HUES48 (cell line): Measurements from ENCODE around the gene OTOS.

Experiments used
- H3K27ac ChIP-seq: one replicate; pipeline ENCODE4 v1.7.0; 2013; ENCODE audit warnings: low read depth, low read length, inconsistent platforms
- H3K27me3 ChIP-seq: 2 replicates; pipeline ENCODE4 v1.6.1; 2013; ENCODE audit warnings: mild to moderate bottlenecking, low read length; ENCODE audit not compliant: control insufficient read depth, insufficient read depth
- H3K36me3 ChIP-seq: 2 replicates; pipeline ENCODE4 v1.6.1; 2013; ENCODE audit warnings: low read length; ENCODE audit not compliant: control insufficient read depth, insufficient read depth
- H3K4me1 ChIP-seq: 2 replicates; pipeline ENCODE4 v1.6.1; 2013; ENCODE audit warnings: mild to moderate bottlenecking, low read length; ENCODE audit not compliant: control insufficient read depth, insufficient read depth
- H3K4me3 ChIP-seq: 2 replicates; pipeline ENCODE4 v1.5.1; 2013; ENCODE audit warnings: mild to moderate bottlenecking, low read depth, low read length
- H3K9ac ChIP-seq: 2 replicates; pipeline ENCODE4 v1.6.1; 2013; ENCODE audit warnings: mild to moderate bottlenecking, low read depth, low read length, moderate library complexity
- H3K9me3 ChIP-seq: 2 replicates; pipeline ENCODE4 v1.6.1; 2013; ENCODE audit warnings: low read length; ENCODE audit not compliant: control insufficient read depth, insufficient read depth

Gene OTOS

DNA sequence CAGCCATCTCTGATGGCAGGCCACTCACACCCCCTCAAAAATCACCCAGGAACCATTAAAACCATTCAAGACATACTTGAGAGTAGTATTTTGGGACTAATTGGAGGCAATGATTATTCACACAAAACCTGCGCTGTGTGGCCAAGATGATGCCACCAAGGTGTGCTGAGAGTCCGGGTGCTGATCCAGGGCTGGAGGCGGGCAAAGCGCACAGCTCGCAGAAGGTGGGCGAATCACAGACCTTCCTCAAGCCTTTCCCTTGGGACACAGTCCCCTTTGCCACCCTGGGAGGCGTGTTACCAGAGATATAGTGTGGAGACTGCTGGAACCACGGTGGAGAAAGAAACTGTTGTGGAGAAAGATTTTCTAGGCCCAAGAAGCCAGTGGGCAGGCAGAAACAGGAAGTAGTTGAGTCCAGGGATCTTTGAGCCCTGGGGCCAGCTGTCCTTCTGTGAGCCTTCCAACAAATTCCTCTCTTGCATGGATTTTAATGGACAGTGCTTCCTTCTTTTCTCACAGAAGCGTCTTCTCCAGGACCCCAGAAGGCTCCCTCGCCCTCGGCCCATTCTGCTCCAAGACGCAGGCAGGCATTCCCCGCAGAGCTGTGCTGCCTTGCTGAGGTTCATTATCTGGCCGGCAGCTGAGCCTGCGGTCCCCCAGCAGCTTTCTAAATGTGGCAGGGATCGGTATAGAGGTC lies 12.4 kb downstream of the OTOS start:
- Histone ChIP-seq H3K9me3 (no peaks in the 10 kb centered on the region), H3K4me3 (no peak overlapping the region), H3K36me3 (peaks cover 68% of the 10 kb centered on the region), H3K27ac (no peak overlapping the region), H3K4me1 (no peaks in the 10 kb centered on the region), H3K9ac (no peak overlapping the region), H3K27me3 (no peaks in the 10 kb centered on the region)

DNA sequence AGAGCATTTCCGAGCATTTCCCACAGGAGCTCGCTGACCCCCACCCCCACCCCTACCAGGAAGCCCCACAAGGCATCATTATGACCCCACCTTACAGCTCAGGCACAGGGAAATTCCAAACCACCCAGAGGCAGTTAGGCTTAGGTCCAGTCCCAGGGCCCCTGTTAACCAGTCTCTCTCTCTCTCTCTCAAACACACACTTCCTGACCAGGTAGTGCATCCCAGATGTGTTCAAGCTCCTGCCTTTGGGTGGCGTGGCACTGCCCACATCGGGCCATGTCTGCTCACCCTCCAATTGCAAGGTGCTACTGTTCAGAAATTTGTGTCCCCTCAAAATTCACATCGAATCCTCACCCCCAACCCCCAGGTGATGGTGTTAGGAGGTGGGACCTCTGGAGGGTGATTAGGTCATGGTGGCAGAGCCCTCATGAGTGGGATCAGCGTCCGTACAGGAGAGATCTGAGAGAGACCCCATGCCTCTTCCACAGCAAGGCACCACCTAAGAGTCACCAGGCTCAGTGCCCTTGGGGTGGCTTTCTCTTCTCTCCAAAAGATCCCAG lies 13.2 kb downstream of the OTOS start:
- peaks cover 60% of the 10 kb centered on the region for H3K36me3 ChIP-seq
- H3K9me3 ChIP-seq = no peaks in the 10 kb centered on the region
- no peaks in the 10 kb centered on the region for H3K4me1 ChIP-seq
- no peak overlapping the region for H3K4me3 ChIP-seq
- H3K27me3 ChIP-seq = no peaks in the 10 kb centered on the region
- no peak overlapping the region for H3K9ac ChIP-seq
- H3K27ac ChIP-seq = no peak overlapping the region

DNA sequence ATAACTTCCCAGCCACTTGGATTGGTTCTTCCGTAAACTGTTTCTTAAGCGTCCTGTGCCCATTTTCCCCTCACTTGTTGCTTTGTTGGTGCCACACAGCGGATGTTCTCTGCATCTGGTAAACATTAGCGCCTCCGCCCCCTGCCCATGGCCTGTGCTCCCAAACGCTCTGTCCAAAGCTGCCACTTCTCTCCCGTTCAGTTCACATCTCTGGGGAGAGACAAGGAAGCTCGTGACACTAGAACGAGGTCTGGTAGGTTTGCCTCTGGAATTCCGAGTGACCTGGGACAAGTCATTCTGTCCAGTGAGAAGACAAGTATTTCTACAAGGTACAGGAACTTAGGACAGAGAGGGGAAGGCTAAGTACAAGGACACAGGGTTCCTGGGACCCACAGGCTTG lies 13.7 kb downstream of the OTOS start:
- Histone ChIP-seq H3K9me3 (no peaks in the 10 kb centered on the region), H3K4me3 (no peak overlapping the region), H3K36me3 (peaks cover 55% of the 10 kb centered on the region), H3K4me1 (no peaks in the 10 kb centered on the region), H3K27ac (no peak overlapping the region), H3K9ac (no peak overlapping the region), H3K27me3 (no peaks in the 10 kb centered on the region)

DNA sequence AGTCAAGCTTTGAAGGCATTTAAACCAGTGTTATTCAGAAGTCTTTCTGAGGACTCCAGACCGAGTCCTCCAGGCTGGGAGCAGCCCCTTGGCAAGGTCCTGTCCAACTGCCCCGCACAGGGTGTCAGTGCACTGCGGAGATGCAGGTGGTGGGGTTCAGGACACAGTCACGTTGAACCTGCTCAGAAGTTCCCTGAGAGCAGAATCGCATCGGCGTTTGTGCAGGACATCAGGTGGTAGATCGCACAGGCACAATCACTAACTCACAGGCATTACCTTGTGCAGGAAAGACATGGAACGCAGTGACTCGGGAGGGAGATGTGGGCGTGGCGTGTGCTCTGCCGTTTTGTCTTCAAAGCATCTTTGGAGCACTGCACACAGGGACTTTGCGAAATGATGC lies 14.7 kb downstream of the OTOS start:
- H3K36me3 ChIP-seq = peaks cover 45% of the 10 kb centered on the region

DNA sequence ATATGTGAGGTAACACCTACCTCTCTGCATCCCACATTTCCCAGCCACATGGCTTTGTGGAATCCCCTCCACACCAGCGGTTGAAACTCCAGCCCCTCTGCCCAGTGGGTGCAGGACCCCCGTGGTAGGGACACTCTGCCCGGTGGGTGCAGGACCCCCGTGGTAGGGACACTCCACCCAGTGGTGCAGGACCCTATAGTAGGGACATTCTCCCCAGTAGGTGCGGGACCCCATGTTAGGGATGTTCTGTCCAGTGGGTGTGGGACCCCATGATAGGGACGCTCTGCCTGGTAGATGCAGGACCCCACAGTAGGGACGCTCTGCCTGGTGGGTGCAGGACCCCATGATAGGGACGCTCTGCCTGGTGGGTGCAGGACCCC lies 15.8 kb downstream of the OTOS start:
- H3K4me1 ChIP-seq = no peaks in the 10 kb centered on the region
- no peak overlapping the region for H3K27ac ChIP-seq
- peaks cover 34% of the 10 kb centered on the region for H3K36me3 ChIP-seq
- no peak overlapping the region for H3K4me3 ChIP-seq
- no peaks in the 10 kb centered on the region for H3K9me3 ChIP-seq
- no peak overlapping the region for H3K9ac ChIP-seq
- H3K27me3 ChIP-seq = no peaks in the 10 kb centered on the region

More for the DNA sequence above, 14.7 kb downstream of the OTOS start:
- no peak overlapping the region for H3K27ac ChIP-seq
- no peak overlapping the region for H3K4me3 ChIP-seq
- no peaks in the 10 kb centered on the region for H3K27me3 ChIP-seq
- no peaks in the 10 kb centered on the region for H3K9me3 ChIP-seq
- H3K9ac ChIP-seq = no peak overlapping the region
- H3K4me1 ChIP-seq = no peaks in the 10 kb centered on the region

DNA sequence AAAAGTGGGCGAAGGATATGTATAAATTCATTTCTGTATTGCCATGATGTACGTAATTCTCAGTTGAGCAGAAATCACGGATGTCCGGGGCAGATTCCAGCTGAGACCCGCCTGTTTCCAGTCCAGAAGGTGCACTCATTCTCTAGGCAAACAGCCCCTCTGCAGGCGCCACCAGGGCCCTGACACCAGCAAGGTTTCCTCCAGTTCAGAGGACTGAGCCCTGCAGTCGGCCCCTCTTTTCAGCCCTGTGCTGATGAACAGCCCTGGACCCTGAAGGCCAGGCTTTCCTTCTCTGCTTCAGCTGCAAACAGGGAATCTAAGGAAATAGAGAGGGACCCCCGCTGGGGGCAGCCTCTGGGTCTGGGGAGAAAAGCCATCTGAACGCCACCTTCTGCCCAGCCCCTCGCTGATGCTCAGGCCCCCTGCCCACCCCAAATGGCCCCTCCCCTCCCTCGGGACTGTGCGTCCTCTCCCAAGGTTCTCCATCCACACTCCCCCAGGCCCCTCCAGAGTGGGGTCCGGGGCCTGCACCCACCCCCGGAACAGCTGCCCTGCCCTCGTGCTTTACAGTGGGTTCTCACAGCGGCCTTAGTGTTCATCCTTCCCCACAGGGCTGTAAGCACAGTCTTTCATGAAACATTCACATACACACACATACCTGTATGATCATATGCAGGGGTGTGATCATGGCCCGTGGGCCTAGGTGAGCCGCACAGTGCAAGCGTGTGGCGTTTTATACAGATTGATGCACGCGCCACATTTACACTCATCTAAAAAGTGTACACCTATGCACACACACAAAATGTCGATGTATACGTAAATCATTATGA lies 16.4 kb downstream of the OTOS start:
- no peak overlapping the region for H3K4me3 ChIP-seq
- peaks cover 28% of the 10 kb centered on the region for H3K36me3 ChIP-seq
- H3K4me1 ChIP-seq = no peaks in the 10 kb centered on the region
- no peak overlapping the region for H3K9ac ChIP-seq
- no peaks in the 10 kb centered on the region for H3K9me3 ChIP-seq
- H3K27ac ChIP-seq = no peak overlapping the region
- H3K27me3 ChIP-seq = no peaks in the 10 kb centered on the region

DNA sequence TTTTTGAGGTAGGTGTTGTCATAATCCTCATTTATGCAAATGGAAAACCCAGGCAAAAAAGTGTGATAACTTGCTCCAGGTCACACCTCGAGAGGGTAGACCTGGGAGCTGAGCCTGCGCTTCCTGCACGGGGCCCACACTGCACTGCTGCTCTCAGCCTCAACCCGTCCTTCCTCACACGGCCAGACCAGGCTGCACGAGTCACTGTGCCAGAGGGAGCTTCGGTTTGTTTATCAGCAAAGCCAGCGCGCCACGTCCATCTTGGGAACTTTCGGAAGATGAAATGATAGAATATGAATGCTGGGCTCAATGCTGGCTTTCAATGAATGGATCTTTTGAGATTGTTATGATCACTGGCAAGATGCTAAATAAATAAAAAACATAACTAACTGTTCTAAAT lies 18.8 kb downstream of the OTOS start:
- Histone ChIP-seq H3K27me3 (no peaks in the 10 kb centered on the region), H3K27ac (no peak overlapping the region), H3K9me3 (0 out of 2 replicates have a peak, but pooled peaks cover 2% of the 10 kb centered on the region), H3K4me1 (no peaks in the 10 kb centered on the region), H3K36me3 (peaks cover 10% of the 10 kb centered on the region), H3K9ac (no peak overlapping the region), H3K4me3 (no peak overlapping the region)

DNA sequence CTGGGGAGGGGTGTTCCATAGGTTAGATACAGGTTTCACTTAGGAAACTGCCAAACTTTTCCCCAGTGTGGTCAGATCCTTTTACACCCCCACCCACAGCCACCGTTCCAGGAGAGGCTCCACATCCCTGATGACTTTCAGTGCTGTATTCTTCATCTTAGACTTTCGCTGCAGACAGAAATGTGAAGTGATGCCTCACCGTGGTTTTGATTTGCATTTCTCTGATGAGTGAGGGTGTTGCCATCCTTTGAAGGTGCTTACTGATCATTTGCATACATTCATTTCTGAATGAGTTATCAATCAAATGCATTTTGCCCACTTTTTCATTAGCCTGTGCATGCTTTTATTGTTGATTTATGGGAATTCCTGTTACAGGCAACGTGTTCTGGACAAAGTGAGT lies 19.3 kb downstream of the OTOS start:
- Histone ChIP-seq H3K27ac (no peak overlapping the region), H3K36me3 (peaks cover 5% of the 10 kb centered on the region), H3K9ac (no peak overlapping the region), H3K27me3 (no peaks in the 10 kb centered on the region), H3K9me3 (0 out of 2 replicates have a peak, but pooled peaks cover 2% of the 10 kb centered on the region), H3K4me1 (no peaks in the 10 kb centered on the region), H3K4me3 (no peak overlapping the region)

DNA sequence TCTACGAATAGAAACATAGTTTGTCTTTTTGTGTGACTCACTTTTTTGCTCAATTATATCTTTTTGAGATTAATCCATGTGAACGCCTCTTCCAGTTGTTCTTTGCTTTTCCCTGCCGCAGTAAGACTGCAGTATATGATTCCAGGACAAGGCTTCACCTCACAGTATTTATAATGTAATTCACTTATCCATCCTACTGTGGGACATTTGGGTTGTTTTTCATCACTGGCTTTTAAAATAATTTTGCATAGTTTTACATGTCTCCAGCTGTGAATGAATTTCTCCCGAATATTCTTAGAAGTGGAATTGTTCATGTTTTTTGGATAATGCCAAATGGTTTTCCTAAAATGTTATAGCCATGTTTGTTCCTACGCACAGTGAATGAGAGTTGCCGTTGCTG lies 26.2 kb downstream of the OTOS start:
- H3K9ac ChIP-seq = no peak overlapping the region
- no peak overlapping the region for H3K27ac ChIP-seq
- no peak overlapping the region for H3K4me3 ChIP-seq
- H3K36me3 ChIP-seq = no peaks in the 10 kb centered on the region
- H3K4me1 ChIP-seq = peaks cover 3% of the 10 kb centered on the region; the same call in 1 of the 2 replicates
- no peaks in the 10 kb centered on the region for H3K27me3 ChIP-seq
- 0 out of 2 replicates have a peak, but pooled peaks cover 2% of the 10 kb centered on the region for H3K9me3 ChIP-seq

DNA sequence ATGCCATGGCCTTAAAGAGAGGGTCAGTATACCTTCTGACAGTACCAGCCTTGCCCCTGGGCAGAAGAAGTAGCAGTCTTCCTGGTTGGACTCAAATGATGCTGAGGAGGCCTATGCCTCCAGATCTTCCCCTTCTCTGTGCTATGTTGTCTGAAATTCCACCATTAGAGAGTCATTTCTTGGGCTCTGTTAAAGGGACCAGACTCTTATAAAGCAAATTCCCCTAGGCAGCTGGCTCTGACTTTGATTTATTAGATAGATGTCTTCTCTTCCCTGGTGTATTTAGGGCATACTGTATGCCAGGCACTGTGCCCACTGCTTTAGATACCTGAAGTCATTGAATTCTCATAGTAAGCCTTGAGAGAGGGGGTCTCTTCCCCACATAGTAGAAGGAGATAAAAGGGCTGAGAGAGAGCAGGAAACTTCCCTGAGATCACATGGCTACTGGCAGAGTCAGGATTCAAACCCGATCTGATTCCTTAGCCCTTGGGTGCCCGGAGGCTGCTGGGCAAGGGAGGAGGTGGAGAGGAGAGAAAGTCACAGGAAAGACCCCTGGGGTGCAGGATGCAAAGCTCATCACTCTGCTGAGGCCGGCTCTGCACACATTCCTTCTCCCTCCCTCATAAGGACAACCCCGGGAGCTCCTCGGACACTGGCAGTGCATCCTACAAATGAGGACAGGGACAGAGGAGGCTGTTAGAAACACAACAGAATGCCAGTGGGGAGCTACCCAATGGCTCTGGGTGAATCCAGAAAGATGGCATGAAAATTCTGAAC lies 27.4 kb downstream of the OTOS start:
- H3K9me3 ChIP-seq = no peaks in the 10 kb centered on the region
- no peak overlapping the region for H3K4me3 ChIP-seq
- no peaks in the 10 kb centered on the region for H3K36me3 ChIP-seq
- H3K27ac ChIP-seq = no peak overlapping the region
- H3K27me3 ChIP-seq = no peaks in the 10 kb centered on the region
- H3K9ac ChIP-seq = no peak overlapping the region
- H3K4me1 ChIP-seq = peaks cover 3% of the 10 kb centered on the region; the same call in 1 of the 2 replicates
